Activated CD8-positive, alpha-beta T cell treated with anti-CD3 and anti-CD28 coated beads, Interleukin-2, amount 10 ng/mL, durations not matched to agents 7 days and 5 days (primary cell): ENCODE results near the gene CCDC33. TPM values are rescaled to one million over a fixed set of nuclear protein-coding genes. Genes with fewer than 3 reads are reported as not detected.
A peak's percentile ranks its signal among the peaks of the same experiment; 100 is the strongest.

ENCODE experiments used
- ATAC-seq: fragments of 150-1000 bp; cut with Tn5 transposase; one replicate; pipeline ENCODE4 v1.10.0; 2021; ENCODE audit warnings: moderate library complexity
- CTCF ChIA-PET: fragments of 350-600 bp; sonication (Branson Sonifier 250); formaldehyde crosslinking; loops from one replicate; lab custom pipeline; 2021; ENCODE audit warnings: antibody characterized with exemption; lab: Charles Lee
- POLR2A ChIA-PET: fragments of 350-600 bp; sonication (Branson Sonifier 250); formaldehyde crosslinking; loops from one replicate; lab custom pipeline; 2021; ENCODE audit warnings: antibody characterized with exemption; lab: Charles Lee
- DNase-seq: peaks from one replicate; pipeline ENCODE4 v3.0.0-alpha.2; 2020
- H3K27ac Mint-ChIP-seq: one replicate; pipeline ENCODE4 v1.8.0; 2021; ENCODE audit warnings: mild to moderate bottlenecking, mixed read lengths
- H3K27me3 Mint-ChIP-seq: one replicate; pipeline ENCODE4 v1.8.0; 2021; ENCODE audit warnings: low read depth, mixed read lengths
- H3K36me3 Mint-ChIP-seq: one replicate; pipeline ENCODE4 v1.8.0; 2021; ENCODE audit warnings: low read depth, mixed read lengths
- H3K4me1 Mint-ChIP-seq: one replicate; pipeline ENCODE4 v1.8.0; 2021; ENCODE audit warnings: low read depth, mixed read lengths
- H3K4me3 Mint-ChIP-seq: one replicate; pipeline ENCODE4 v1.8.0; 2021; ENCODE audit warnings: mild to moderate bottlenecking, mixed read lengths
- H3K9me3 Mint-ChIP-seq: one replicate; pipeline ENCODE4 v1.8.0; 2022; ENCODE audit warnings: mixed read lengths; ENCODE audit not compliant: insufficient read depth
- total RNA-seq, 2 experiments: library from RNA; stranded (reverse); gene quantifications; one replicate each; pipeline ENCODE4 v1.2.3, GENCODE V29; 2021

Gene CCDC33
- total RNA-seq, 2 experiments from 2014 or later: not detected

- ATAC-seq (no peak), DNase-seq (no peak)
- Mint-ChIP-seq H3K27me3 (peaks cover 38% of the 10 kb centered on the region), H3K4me1 (peaks cover 18% of the 10 kb centered on the region), H3K27ac (no peak overlapping the region), H3K9me3 (no peaks in the 10 kb centered on the region), H3K4me3 (no peak overlapping the region), H3K36me3 (no peaks in the 10 kb centered on the region)
- ChIA-PET POLR2A (interaction anchor here (0.9 kb wide), 1 partner anchor 245 kb away, joined by 3 read pairs; no protein-coding TSS in a partner anchor), CTCF (interaction anchor here (1.3 to 8.7 kb wide), 2 partner anchors 263 to 424 kb away, joined by 3 to 82 read pairs; no protein-coding TSS in a partner anchor)
Observed at GRCh38 chr15:74369756-74370155, 133.6 kb downstream of the CCDC33 start.

- Mint-ChIP-seq H3K4me3 (no peak overlapping the region), H3K9me3 (no peaks in the 10 kb centered on the region), H3K27ac (no peak overlapping the region), H3K4me1 (peaks cover 21% of the 10 kb centered on the region), H3K27me3 (peaks cover 31% of the 10 kb centered on the region), H3K36me3 (no peaks in the 10 kb centered on the region)
- ChIA-PET CTCF (interaction anchor here (1.3 to 17.6 kb wide), 3 partner anchors 64 to 424 kb away, joined by 3 to 677 read pairs (median 82); partner anchors contain the start of gene SEMA7A), POLR2A (interaction anchor here (0.9 kb wide), 1 partner anchor 245 kb away, joined by 3 read pairs; no protein-coding TSS in a partner anchor)
- DNase-seq (no peak), ATAC-seq (no peak)
Observed at GRCh38 chr15:74370471-74370870, 134.3 kb downstream of the CCDC33 start.

- H3K4me3 Mint-ChIP-seq: peak overlapping the region; percentile 77
- CTCF ChIA-PET: interaction anchor here (0.9 to 17.6 kb wide), 23 partner anchors 9 to 414 kb away, joined by 3 to 677 read pairs (median 5); partner anchors contain the start of genes ARID3B, SEMA7A and UBL7
- no peaks in the 10 kb centered on the region for H3K36me3 Mint-ChIP-seq
- peaks cover 20% of the 10 kb centered on the region for H3K4me1 Mint-ChIP-seq
- H3K27ac Mint-ChIP-seq: no peak overlapping the region
- no peaks in the 10 kb centered on the region for H3K9me3 Mint-ChIP-seq
- POLR2A ChIA-PET: interaction anchor here (0.7 to 1.6 kb wide), 2 partner anchors 167 to 404 kb away, joined by 3 to 5 read pairs; partner anchors contain the start of gene ARID3B
- H3K27me3 Mint-ChIP-seq: peaks cover 26% of the 10 kb centered on the region
- DNase-seq: no peak
- no peak for ATAC-seq
Observed at GRCh38 chr15:74373056-74373650, 137.0 kb downstream of the CCDC33 start.

DNA sequence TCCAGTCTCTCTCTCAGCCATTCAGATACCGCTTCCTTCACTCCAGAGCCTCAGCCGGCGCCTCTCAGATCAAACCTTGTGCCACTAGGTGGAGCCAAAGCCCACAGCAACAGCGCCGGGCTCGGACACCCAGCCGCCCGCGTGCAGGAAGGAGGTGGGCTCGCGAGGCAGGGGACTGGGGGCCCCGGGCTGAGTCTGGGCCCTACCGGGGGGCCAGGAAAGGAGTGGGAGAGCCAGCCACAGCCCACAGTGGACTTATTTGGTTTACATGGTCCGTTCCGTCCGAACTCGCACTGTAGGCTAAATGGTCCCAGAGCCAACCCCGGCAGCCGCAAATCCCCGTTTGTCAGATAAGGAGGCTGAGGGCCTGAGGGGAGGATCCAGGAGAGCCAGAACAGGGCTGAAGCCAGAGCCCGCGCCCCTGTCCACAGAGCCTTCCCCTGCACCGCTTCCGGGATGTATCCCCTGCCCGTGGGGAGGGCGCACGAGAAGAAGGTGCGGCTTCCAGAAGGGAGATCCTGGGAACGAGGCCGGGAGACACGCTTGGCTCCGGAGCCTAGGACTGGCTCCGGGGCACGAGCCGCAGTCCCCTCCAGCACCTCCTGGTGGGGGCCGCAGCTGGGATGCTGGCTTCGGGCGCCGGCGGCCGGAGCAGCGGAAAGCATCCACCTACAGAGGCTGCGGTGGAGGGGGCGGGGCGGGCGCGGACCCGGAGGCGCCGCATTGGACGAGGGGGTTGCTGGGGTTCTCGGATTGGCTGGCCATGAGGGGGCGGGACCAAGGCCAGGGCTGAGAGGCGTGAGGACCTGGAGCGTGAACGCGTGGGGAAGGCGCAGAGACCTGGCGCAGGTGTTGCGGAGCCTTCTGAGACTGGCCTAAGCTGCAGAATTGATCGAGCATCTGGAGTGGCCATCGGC is 137.9 kb downstream of the CCDC33 start:
- H3K4me3 Mint-ChIP-seq: peak overlapping the region; percentile 77
- H3K27ac Mint-ChIP-seq: peak overlapping the region; percentile 75
- ATAC-seq (peak; percentile 97), DNase-seq (peak; percentile 97)
- H3K27me3 Mint-ChIP-seq: peaks cover 18% of the 10 kb centered on the region
- CTCF ChIA-PET: interaction anchor here (0.7 to 17.6 kb wide), 36 partner anchors 8 to 397 kb away, joined by 3 to 677 read pairs (median 5); partner anchors contain the start of genes ARID3B, CLK3, SEMA7A and UBL7
- POLR2A ChIA-PET: interaction anchor here (0.7 to 1.6 kb wide), 6 partner anchors 29 to 588 kb away, joined by 3 to 5 read pairs (median 3); partner anchors contain the start of gene ARID3B
- H3K36me3 Mint-ChIP-seq: no peaks in the 10 kb centered on the region
- H3K4me1 Mint-ChIP-seq: peaks cover 25% of the 10 kb centered on the region
- no peaks in the 10 kb centered on the region for H3K9me3 Mint-ChIP-seq

DNA sequence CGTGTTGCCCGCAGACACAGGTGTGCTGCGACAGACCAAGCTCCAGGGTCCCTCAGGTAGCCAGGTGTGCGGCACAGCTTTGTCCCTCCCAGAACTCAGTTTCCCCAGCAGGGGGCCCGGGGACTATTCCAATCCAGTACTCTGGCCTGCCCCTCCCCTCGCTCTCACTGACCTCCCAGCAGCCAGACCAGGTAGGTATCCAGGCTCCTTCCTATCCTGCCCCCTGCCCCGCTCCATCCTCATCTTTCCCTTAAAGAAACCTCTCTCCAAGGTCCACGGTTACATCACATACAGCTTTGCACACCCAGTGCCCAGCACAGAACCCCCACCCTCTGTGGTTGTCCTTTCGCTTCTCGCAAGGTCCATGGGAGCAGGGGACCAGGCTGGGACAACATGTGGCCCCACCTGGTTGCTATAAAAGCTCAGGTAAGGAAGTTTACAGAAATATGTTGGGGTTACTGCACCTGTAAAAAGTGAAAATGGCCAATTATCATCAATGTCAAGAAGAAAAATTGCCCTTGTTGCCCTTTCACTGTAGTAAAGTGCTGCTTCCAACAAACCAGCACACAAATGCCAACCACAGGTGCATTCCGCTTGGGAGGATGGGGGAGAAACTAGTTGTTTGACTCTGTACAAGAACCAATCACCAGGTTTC is 138.6 kb downstream of the CCDC33 start:
- DNase-seq: no peak
- CTCF ChIA-PET: interaction anchor here (0.7 to 17.6 kb wide), 27 partner anchors 7 to 396 kb away, joined by 3 to 677 read pairs (median 5); partner anchors contain the start of genes ARID3B, CLK3, CYP11A1 and SEMA7A
- H3K36me3 Mint-ChIP-seq: no peaks in the 10 kb centered on the region
- POLR2A ChIA-PET: interaction anchor here (0.7 to 1.6 kb wide), 6 partner anchors 28 to 587 kb away, joined by 3 to 5 read pairs (median 3); partner anchors contain the start of gene ARID3B
- H3K4me1 Mint-ChIP-seq: peaks cover 30% of the 10 kb centered on the region
- H3K27me3 Mint-ChIP-seq: peaks cover 15% of the 10 kb centered on the region
- peak overlapping the region; percentile 22 for H3K27ac Mint-ChIP-seq
- H3K9me3 Mint-ChIP-seq: no peaks in the 10 kb centered on the region
- peak overlapping the region; percentile 77 for H3K4me3 Mint-ChIP-seq
- ATAC-seq: no peak

- peak overlapping the region; percentile 77 for H3K4me3 Mint-ChIP-seq
- POLR2A ChIA-PET: interaction anchor here (0.8 to 1.3 kb wide), 4 partner anchors 28 to 241 kb away, joined by 3 to 4 read pairs (median 3); no protein-coding TSS in a partner anchor
Observed at GRCh38 chr15:74375303-74375693, 139.2 kb downstream of the CCDC33 start.

GRCh38 chr15:74376226-74376625 is 140.1 kb downstream of the CCDC33 start:
- DNase-seq: peak; percentile 19
- H3K4me3 Mint-ChIP-seq: no peak overlapping the region
- no peaks in the 10 kb centered on the region for H3K9me3 Mint-ChIP-seq
- peaks cover 34% of the 10 kb centered on the region for H3K4me1 Mint-ChIP-seq
- ChIA-PET POLR2A (interaction anchor here (0.8 to 1.3 kb wide), 3 partner anchors 27 to 166 kb away, joined by 3 to 4 read pairs (median 4); no protein-coding TSS in a partner anchor), CTCF (interaction anchor here (0.8 to 17.6 kb wide), 24 partner anchors 8 to 393 kb away, joined by 3 to 677 read pairs (median 5); partner anchors contain the start of genes CLK3, CYP11A1, SEMA7A and UBL7)
- ATAC-seq: no peak
- H3K27me3 Mint-ChIP-seq: peaks cover 5% of the 10 kb centered on the region
- no peaks in the 10 kb centered on the region for H3K36me3 Mint-ChIP-seq
- no peak overlapping the region for H3K27ac Mint-ChIP-seq

More at GRCh38 chr15:74375303-74375693, 139.2 kb downstream of the CCDC33 start:
- no peaks in the 10 kb centered on the region for H3K9me3 Mint-ChIP-seq
- H3K27ac Mint-ChIP-seq: no peak overlapping the region
- ATAC-seq: no peak
- DNase-seq: peak; percentile 92
- no peaks in the 10 kb centered on the region for H3K36me3 Mint-ChIP-seq
- peaks cover 12% of the 10 kb centered on the region for H3K27me3 Mint-ChIP-seq
- H3K4me1 Mint-ChIP-seq: peaks cover 30% of the 10 kb centered on the region
- CTCF ChIA-PET: interaction anchor here (0.9 to 17.6 kb wide), 26 partner anchors 8 to 396 kb away, joined by 3 to 677 read pairs (median 5); partner anchors contain the start of genes CLK3, CYP11A1, SEMA7A and UBL7

GRCh38 chr15:74376825-74377581 is 140.9 kb downstream of the CCDC33 start:
- peaks cover 36% of the 10 kb centered on the region for H3K4me1 Mint-ChIP-seq
- POLR2A ChIA-PET: interaction anchor here (1.1 kb wide), 1 partner anchor 54 kb away, joined by 4 read pairs; no protein-coding TSS in a partner anchor

DNA sequence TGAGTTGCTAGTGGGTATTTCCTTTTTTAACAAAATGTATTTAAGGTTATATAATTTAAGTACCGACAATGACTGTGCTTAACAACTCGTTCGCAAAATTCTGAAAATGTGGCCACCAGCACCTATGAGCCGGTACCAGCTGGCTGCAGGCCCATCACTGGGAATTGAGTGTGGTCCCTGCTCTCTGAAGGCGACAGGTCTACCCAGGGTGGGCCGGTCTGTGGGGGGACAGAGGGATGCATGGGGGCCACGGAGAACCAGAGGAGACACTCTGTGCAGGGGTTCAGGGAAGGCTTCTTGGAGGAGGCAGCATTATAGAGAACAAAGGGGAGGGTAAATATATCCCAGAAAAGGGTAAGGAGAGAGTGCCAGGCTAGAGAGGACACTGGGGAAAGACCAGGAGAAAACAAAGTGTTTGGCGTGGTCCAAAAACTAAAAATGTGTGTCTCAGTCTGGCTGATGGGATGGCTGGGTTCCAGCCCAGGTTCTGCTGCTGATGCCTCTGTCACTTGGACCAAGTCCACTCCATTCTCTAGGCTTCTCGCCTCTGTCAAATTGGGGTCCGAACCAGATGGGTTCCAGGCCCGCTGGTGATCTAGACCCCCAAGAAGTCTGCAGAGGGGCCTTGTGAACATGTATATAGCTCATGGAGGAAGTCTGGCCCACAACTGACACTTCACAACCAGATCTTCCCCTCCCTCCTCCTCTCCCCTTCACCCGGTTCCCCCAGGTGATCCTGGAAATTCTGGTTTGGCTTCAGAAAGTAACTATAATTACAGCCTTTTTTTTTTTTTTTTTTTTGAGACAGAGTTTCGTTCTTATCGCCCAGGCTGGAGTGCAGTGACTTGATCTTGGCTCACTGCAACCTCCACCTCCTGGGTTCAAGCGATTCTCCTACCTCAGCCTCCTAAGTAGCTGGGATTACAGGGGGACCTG is 142.0 kb downstream of the CCDC33 start:
- DNase-seq (no peak), ATAC-seq (no peak)
- H3K9me3 Mint-ChIP-seq: no peaks in the 10 kb centered on the region
- no peak overlapping the region for H3K27ac Mint-ChIP-seq
- ChIA-PET POLR2A (interaction anchor here (0.9 to 1.7 kb wide), 4 partner anchors 22 to 237 kb away, joined by 3 to 9 read pairs (median 3); partner anchors contain the start of gene CLK3), CTCF (interaction anchor here (1.1 to 17.6 kb wide), 14 partner anchors 12 to 415 kb away, joined by 3 to 677 read pairs (median 6); partner anchors contain the start of genes CLK3, SEMA7A and UBL7)
- H3K4me1 Mint-ChIP-seq: peaks cover 47% of the 10 kb centered on the region
- H3K4me3 Mint-ChIP-seq: no peak overlapping the region
- H3K36me3 Mint-ChIP-seq: no peaks in the 10 kb centered on the region
- no peaks in the 10 kb centered on the region for H3K27me3 Mint-ChIP-seq

More at GRCh38 chr15:74376825-74377581, 140.9 kb downstream of the CCDC33 start:
- CTCF ChIA-PET: interaction anchor here (0.8 to 17.6 kb wide), 15 partner anchors 8 to 393 kb away, joined by 3 to 677 read pairs (median 5); partner anchors contain the start of genes CLK3 and SEMA7A
- DNase-seq (no peak), ATAC-seq (no peak)
- H3K27ac Mint-ChIP-seq: no peak overlapping the region
- H3K9me3 Mint-ChIP-seq: no peaks in the 10 kb centered on the region
- peaks cover 3% of the 10 kb centered on the region for H3K27me3 Mint-ChIP-seq
- H3K36me3 Mint-ChIP-seq: no peaks in the 10 kb centered on the region
- H3K4me3 Mint-ChIP-seq: no peak overlapping the region
